G401.6 (cell line): Measurements from ENCODE around the gene SCAMP1.
"Not testable (repeated sequence)": the region's sequence is repeated elsewhere in the genome, so short reads cannot be mapped to it uniquely, and the experiment has no call there.

Source experiments
- FAIRE-seq: peaks from 2 replicates; lab custom pipeline; 2012; peaks lifted over from hg19 to GRCh38; lab: Jason Lieb, UNC

SCAMP1 gene

DNA sequence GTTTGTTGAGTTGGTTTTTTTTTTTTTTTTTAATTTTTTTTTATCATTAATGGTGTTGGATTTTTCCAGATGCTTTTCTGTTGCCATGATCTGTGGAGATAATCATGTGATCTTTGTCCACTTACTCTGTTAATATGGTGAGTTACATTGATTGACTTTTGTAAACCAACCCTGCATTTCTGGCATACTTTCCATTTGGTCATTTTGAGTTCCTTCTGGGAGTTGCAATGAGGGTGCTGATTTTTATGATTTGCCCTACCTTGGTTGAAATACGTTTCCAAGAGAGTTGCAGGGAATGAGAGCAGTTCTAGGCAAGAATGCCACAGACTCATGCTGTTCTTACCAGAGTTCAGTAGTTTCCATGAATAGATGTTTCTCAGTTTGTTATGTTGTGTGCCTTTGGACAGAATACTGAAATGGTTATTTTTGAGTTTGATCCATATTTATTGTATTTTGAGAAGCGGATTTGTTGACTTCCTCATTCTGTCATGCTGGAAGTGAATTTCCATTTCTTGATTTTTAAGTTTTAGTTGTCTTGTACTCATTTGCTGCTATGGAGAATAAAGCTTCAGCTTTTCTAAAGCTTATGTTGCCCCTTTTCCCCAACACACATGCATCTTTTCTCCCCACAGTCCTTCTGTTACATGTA, 69.0 kb downstream of the SCAMP1 start:
- no peak for FAIRE-seq

DNA sequence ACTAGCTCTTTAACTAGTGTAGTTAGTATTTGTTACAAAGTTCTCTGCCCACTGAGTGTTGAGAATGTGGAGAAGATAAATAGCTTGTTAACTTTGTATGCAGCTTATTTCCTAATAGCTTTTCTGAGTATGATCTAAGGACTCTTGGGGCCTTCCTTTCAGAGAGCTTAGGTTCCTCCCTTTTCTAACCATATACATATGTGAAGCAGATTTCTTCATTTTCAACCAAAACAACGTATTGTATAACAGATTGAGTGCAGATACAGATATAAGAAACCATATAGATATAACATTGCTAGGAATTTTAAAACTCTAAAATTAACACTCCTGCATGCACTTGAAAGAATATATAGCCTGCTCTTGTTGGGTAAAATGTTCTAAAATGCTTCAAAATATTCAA, 70.4 kb downstream of the SCAMP1 start:
- FAIRE-seq: no peak

DNA sequence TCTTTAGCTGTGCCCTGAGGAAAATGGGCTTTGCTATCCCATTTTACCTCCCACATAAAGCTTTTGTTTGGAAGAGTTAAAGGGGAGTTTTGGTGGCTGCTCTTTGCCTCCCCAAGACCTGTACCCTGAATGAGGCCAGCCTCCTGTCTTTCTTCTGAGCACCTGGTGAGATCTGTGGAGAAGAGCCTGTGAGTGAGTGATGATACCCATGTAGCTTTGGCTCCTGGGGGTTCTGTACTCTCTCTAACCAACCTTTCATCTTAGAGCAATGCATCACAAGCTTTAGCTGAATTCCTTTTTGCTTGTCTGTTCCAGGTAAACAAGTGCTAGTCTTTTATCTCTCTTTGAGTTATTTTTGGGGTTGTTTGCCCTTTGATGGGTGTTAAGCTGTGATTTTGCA, 73.6 kb downstream of the SCAMP1 start:
- FAIRE-seq: no peak

- FAIRE-seq: no peak
Measured at GRCh38 chr5:78447775-78448424, 87.5 kb downstream of the SCAMP1 start.

DNA sequence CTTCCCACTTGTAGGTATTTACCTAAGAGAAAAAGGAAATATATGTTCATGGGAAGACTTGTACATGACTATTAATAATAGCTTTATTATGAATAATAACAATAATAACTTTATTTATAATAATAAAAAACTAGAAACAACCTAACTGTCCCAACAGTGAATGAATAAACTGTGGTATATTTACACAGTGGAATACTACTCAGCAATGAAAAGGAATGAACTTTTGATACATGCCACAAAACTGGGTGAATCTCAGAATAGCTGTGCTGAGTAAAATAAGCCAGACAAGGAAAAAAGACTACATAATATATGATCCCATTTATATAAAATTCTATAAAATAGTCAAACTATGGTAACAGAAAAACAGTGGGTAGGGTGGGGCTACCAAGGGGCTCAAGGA, 88.7 kb downstream of the SCAMP1 start:
- FAIRE-seq: no peak

DNA sequence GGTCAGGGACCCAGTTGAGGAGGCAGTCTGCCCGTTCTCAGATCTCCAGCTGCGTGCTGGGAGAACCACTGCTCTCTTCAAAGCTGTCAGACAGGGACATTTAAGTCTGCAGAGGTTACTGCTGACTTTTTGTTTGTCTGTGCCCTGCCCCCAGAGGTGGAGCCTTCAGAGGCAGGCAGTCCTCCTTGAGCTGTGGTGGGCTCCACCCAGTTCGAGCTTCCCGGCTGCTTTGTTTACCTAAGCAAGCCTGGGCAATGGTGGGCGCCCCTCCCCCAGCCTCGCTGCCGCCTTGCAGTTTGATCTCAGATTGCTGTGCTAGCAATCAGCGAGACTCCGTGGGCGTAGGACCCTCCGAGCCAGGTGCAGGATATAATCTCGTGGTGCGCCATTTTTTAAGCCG, 97.1 kb downstream of the SCAMP1 start:
- FAIRE-seq: not testable (repeated sequence)

DNA sequence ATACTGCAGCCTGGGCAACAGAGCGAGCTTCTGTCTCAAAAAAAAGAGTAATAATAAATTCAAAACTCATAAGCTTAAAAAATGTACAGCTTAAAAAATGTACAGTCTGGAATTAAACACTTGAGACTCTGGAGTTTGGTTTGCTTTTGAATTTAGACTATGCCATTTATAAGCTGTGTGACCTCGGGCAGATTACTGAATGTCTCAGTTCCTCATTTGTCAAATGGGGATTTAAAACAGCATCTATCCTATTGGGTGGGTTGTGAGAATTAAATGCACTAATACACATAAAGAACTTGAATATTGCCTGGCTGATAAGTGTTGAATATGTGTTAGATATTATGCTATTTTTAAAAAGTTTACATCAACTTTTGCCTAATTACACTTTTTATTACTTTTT, 98.4 kb downstream of the SCAMP1 start:
- no peak for FAIRE-seq

- no peak for FAIRE-seq
Measured at GRCh38 chr5:78467140-78467539, 106.7 kb downstream of the SCAMP1 start.

- FAIRE-seq: peak; percentile 96
Measured at GRCh38 chr5:78467752-78468357, 107.4 kb downstream of the SCAMP1 start.

DNA sequence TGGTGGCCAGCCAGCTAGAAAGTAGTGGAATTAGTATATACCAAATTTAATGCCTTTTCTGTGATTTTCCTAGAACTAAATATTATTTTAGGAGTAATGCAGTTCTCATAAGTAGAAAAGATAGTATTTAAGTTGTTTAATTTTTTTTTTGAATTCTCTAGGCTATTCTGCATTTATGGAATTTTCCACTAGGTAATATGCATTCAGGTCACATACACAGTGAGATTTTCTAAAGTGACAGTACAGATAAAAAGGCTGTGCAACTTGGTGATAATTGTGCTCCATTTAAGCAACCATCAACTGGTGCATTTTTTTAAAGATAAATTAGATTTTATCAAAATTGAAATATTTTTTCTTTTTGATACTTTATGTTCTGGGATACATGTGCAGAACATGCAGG, 111.5 kb downstream of the SCAMP1 start:
- no peak for FAIRE-seq

DNA sequence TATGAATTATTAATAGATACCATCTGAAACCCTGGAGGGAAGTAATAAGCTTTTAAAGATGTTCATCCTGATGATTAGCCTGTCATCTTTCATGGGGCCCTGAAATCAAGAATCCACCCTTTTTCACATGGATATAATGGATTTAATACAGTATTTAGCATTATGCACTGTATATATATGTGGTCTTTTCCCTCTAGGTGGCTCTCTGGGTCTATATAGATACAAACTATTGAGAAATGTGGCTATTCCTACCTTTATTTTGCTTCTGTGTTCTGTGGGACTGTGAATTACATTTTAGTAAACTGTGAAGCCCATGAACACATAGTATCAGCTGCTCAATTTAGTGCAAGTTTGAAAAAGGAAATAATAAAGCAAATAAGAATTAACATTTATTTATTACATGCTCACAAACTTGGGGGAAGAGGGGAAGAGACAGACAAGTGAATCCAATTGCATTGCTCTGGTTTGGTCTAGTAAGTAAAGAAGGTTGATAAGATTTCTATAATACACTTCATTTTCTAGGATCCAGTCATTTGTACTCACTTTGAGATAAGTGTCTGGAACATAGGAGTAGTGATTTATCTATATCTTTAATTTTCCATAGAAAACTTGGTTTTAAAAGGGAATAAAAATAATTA, 112.2 kb downstream of the SCAMP1 start:
- FAIRE-seq: no peak

GRCh38 chr5:78473751-78474150, 113.3 kb downstream of the SCAMP1 start:
- FAIRE-seq: no peak

- FAIRE-seq: no peak
Measured at GRCh38 chr5:78475370-78475769, 115.0 kb downstream of the SCAMP1 start.

DNA sequence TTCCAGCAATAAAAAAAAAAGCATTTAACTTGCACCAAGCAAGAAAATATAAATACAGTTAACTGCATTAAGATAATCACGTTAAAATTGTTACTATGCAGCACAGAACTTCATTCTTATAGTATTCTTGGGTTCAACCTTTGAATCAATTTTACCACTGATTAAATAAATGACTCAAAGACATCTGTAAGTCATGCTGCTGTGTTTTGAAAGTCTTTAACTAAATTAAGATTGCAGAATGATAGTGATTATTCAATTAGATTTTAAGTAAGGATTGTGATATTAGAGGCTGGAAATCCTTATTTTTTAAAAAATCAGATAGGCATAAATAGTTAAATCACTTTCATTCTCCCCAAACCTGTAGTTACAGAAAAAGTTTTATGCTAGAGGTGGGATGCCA, 116.4 kb downstream of the SCAMP1 start:
- no peak for FAIRE-seq

DNA sequence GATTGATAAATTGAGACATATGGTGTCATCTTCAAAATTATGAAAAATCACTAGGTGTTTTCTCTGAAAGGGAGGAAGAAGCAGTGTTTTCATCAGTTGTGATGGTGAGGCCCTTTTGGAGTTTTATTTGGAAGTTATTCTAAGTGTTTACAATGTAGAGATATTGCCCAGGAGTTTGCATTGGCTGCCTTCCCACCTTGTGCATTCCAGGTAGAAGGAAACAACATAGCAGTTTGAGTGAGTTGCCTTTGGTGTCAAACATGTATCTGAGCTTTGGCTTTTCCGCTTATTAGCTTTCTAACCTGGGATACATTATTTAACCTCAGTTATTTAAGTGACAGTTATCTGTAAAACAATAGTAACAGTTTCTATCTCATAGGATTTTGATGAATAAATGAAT, 122.5 kb downstream of the SCAMP1 start:
- no peak for FAIRE-seq

GRCh38 chr5:78483809-78484521, 123.5 kb downstream of the SCAMP1 start:
- no peak for FAIRE-seq

GRCh38 chr5:78486218-78486617, 125.8 kb downstream of the SCAMP1 start:
- FAIRE-seq: no peak

- FAIRE-seq: no peak
Measured at GRCh38 chr5:78487846-78488245, 127.4 kb downstream of the SCAMP1 start.

GRCh38 chr5:78490709-78491485, 130.5 kb downstream of the SCAMP1 start:
- FAIRE-seq: no peak

DNA sequence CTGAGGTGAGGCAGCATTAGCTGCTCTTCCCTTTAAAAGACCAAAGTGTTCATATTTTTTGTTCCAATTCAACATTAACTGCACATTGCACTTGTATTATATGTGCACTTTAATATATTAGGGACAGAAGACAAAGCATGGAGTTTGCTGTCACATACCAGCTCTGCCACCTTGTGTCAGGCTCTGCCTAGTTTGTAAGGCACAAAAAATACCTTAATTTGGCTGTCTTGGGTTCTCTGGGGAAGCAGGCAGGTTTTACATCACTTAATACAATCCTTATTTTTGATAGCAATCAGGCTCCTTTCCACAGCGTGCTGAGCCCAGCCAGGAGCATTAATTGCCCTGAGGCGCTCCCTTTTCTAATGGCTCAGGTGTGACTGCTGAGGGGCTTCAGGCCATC, 131.8 kb downstream of the SCAMP1 start:
- FAIRE-seq: no peak

DNA sequence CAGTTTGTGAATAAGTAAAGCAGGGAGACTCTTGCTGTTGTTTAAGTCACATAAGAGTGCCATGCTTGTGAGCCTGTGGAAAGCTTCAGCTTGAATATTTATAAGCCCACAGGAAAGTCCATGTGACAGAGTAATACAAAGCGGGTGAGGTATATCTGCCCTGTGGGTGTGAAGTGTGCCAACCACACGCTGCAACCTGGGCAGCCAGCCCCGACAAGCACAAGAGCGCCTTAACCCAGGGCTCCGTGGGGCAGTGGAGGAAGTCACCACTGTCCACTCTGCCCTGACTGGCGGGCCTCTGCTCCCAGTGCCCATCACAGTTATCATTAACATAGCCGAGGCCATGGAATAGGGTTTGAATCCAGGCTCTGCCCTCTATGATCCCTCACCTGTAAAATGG, 132.2 kb downstream of the SCAMP1 start:
- FAIRE-seq: no peak

GRCh38 chr5:78495800-78496199, 135.4 kb downstream of the SCAMP1 start:
- no peak for FAIRE-seq
